ENCODE data around the gene TMEM72. TPM values are rescaled to one million over a fixed set of nuclear protein-coding genes. Genes with fewer than 3 reads are reported as not detected.

TMEM72 gene
- total and polyA plus RNA-seq, 2 of the 13 experiments (the other 11 are each of a cell fraction or from before 2014, with no cell fraction given): 0.04 TPM; not detected in 1

GRCh38 chr10:44959247-44960087 is 48.3 kb downstream of the TMEM72 start, which contains the start of gene RASSF4 (continued):
- TF ChIP-seq KLF15 (CRISPR knock-in tag; IDR thresholded peaks at IDR 0.05; ENCODE audit: borderline replicate concordance) (no peak), ZNF557 (CRISPR knock-in tag; IDR thresholded peaks at IDR 0.05) (no peak), TBP (CRISPR knock-in tag; IDR thresholded peaks at IDR 0.05) (no peak), ZNF292 (CRISPR knock-in tag; IDR thresholded peaks at IDR 0.05; ENCODE audit: borderline replicate concordance, low read depth) (0 out of 2 replicates have a peak, but pooled peaks have one; percentile 46), ZNF562 (CRISPR knock-in tag; IDR thresholded peaks at IDR 0.05; ENCODE audit: borderline replicate concordance) (no peak), NFE2L1 (CRISPR knock-in tag; IDR thresholded peaks at IDR 0.05; ENCODE audit: borderline replicate concordance) (no peak), SSRP1 (CRISPR knock-in tag; IDR thresholded peaks at IDR 0.05) (no peak), ZFX (CRISPR knock-in tag; IDR thresholded peaks at IDR 0.05; ENCODE audit: low read depth) (peak; percentile 98), BATF2 (CRISPR knock-in tag; IDR thresholded peaks at IDR 0.05) (no peak), RXRB (CRISPR knock-in tag; IDR thresholded peaks at IDR 0.05; ENCODE audit: borderline replicate concordance) (peak; percentile 73; the same call in 1 of the 2 replicates), NBN (conservative IDR thresholded peaks at IDR 0.05) (no peak), MEIS1 (CRISPR knock-in tag; IDR thresholded peaks at IDR 0.05; ENCODE audit: borderline replicate concordance) (no peak), SKIL (CRISPR knock-in tag; IDR thresholded peaks at IDR 0.05; ENCODE audit: borderline replicate concordance) (no peak), ZNF570 (CRISPR knock-in tag; IDR thresholded peaks at IDR 0.05; ENCODE audit: borderline replicate concordance) (no peak), MBNL3 (CRISPR knock-in tag; conservative IDR thresholded peaks at IDR 0.05) (no peak), SMAD3 (CRISPR knock-in tag; IDR thresholded peaks at IDR 0.05) (0 out of 2 replicates have a peak, but pooled peaks have one; percentile 61), NONO (IDR thresholded peaks at IDR 0.05) (no peak), NONO (CRISPR knock-in tag; conservative IDR thresholded peaks at IDR 0.05) (peak; percentile 72), ETS1 (CRISPR knock-in tag; IDR thresholded peaks at IDR 0.05) (no peak)
- TF ChIP-seq, protein P1, sequence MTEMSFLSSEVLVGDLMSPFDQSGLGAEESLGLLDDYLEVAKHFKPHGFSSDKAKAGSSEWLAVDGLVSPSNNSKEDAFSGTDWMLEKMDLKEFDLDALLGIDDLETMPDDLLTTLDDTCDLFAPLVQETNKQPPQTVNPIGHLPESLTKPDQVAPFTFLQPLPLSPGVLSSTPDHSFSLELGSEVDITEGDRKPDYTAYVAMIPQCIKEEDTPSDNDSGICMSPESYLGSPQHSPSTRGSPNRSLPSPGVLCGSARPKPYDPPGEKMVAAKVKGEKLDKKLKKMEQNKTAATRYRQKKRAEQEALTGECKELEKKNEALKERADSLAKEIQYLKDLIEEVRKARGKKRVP (CRISPR knock-in tag; IDR thresholded peaks at IDR 0.05): no peak; a peak in 1 of 4 replicates
